Femur (tissue), 1 donor: ENCODE measurements around the gene OR10D3.
"Not testable (repeated sequence)": the region's sequence is repeated elsewhere in the genome, so short reads cannot be mapped to it uniquely, and the experiment has no call there.

Experiments used
- DNase-seq: peaks from one replicate; pipeline ENCODE4 v3.0.0-alpha.2; 2017

The OR10D3 gene

GRCh38 chr11:124195189-124195734 lies 12.1 kb downstream of the OR10D3 start:
- peak; percentile 52 for DNase-seq

- DNase-seq, result no peak
Observed at GRCh38 chr11:124197999-124198398, 14.9 kb downstream of the OR10D3 start.

GRCh38 chr11:124198897-124199296 lies 15.8 kb downstream of the OR10D3 start:
- no peak for DNase-seq

- DNase-seq, result no peak
Observed at GRCh38 chr11:124199702-124200101, 16.6 kb downstream of the OR10D3 start.

GRCh38 chr11:124200671-124201070 lies 17.5 kb downstream of the OR10D3 start:
- DNase-seq, result no peak

- no peak for DNase-seq
Observed at GRCh38 chr11:124202951-124203350, 19.8 kb downstream of the OR10D3 start.

- DNase-seq, result no peak
Observed at GRCh38 chr11:124204008-124204407, 20.9 kb downstream of the OR10D3 start.

GRCh38 chr11:124207102-124207792 lies 24.1 kb downstream of the OR10D3 start:
- no peak for DNase-seq

GRCh38 chr11:124209824-124210357 lies 26.7 kb downstream of the OR10D3 start:
- DNase-seq, result no peak

- DNase-seq, result no peak
Observed at GRCh38 chr11:124210421-124210820, 27.3 kb downstream of the OR10D3 start.

GRCh38 chr11:124211321-124211720 lies 28.2 kb downstream of the OR10D3 start:
- no peak for DNase-seq

GRCh38 chr11:124214027-124214426 lies 30.9 kb downstream of the OR10D3 start:
- no peak for DNase-seq

GRCh38 chr11:124219126-124219525 lies 36.0 kb downstream of the OR10D3 start:
- no peak for DNase-seq

GRCh38 chr11:124222407-124222806 lies 39.3 kb downstream of the OR10D3 start:
- no peak for DNase-seq

GRCh38 chr11:124224618-124225423 lies 41.7 kb downstream of the OR10D3 start:
- not testable (repeated sequence) for DNase-seq

GRCh38 chr11:124225471-124225870 lies 42.3 kb downstream of the OR10D3 start:
- no peak for DNase-seq

- no peak for DNase-seq
Observed at GRCh38 chr11:124233376-124233775, 50.2 kb downstream of the OR10D3 start.
